Endothelial cell of umbilical vein (primary cell): ENCODE data around the gene FAM78A. TPM values are rescaled to one million over a fixed set of nuclear protein-coding genes. Genes with fewer than 3 reads are reported as not detected.

Source experiments
- BruUV-seq: library from RNA; stranded (reverse); fragments of 400-500 nt; replicated peaks from 2 replicates; lab custom pipeline; 2021; lab: Mats Ljungman, UMichigan
- CTCF ChIA-PET: fragments of 300-600, 350-600 bp; sonication (Branson Sonifier 250); formaldehyde crosslinking; loops from one replicate; lab custom pipeline; 2021; ENCODE audit warnings: antibody characterized with exemption, inconsistent platforms; lab: Charles Lee
- POLR2A ChIA-PET: fragments of 300-600, 350-600 bp; sonication (Branson Sonifier 250); formaldehyde crosslinking; loops from one replicate; lab custom pipeline; 2021; ENCODE audit warnings: antibody characterized with exemption, inconsistent platforms; lab: Charles Lee
- DNase-seq: peaks from one replicate; pipeline ENCODE4 v3.0.0-alpha.2; 2011; ENCODE audit warnings: low read depth, low spot score
- FAIRE-seq: peaks from 2 replicates; lab custom pipeline; 2011; peaks lifted over from hg19 to GRCh38; lab: Jason Lieb, UNC
- H2AFZ ChIP-seq: 2 replicates; pipeline ENCODE4 v1.6.0; 2012; ENCODE audit warnings: low read depth, low read length, control low read depth, inconsistent platforms
- H3K27ac ChIP-seq: 2 replicates; pipeline ENCODE4 v1.5.1; 2011; ENCODE audit warnings: low read depth, mild to moderate bottlenecking, control low read depth, low read length, moderate library complexity; ENCODE audit not compliant: insufficient read depth
- H3K27me3 ChIP-seq, 2 experiments: 2 replicates each; pipeline versions ENCODE4 v1.6.0 to v1.6.1; 2011; ENCODE audit warnings: low read length in 2 of 2, mixed read lengths in 1 of 2; ENCODE audit not compliant: control insufficient read depth in 2 of 2, insufficient read depth in 2 of 2
- H3K36me3 ChIP-seq, 2 experiments: 2 replicates in 1 of 2; 3 replicates in 1 of 2; pipeline ENCODE4 v1.5.1; 2011; ENCODE audit warnings: low read length in 2 of 2, mild to moderate bottlenecking in 1 of 2, moderate library complexity in 1 of 2; ENCODE audit not compliant: control insufficient read depth in 2 of 2, insufficient read depth in 2 of 2; ENCODE audit errors: extremely low read depth in 1 of 2
- H3K4me1 ChIP-seq: 3 replicates; pipeline ENCODE4 v1.5.1; 2011; ENCODE audit warnings: mild to moderate bottlenecking, low read length; ENCODE audit not compliant: control insufficient read depth, insufficient read depth; ENCODE audit errors: extremely low read depth
- H3K4me2 ChIP-seq: 2 replicates; pipeline ENCODE4 v1.6.1; 2011; ENCODE audit warnings: low read length, control low read depth, mixed read lengths; ENCODE audit not compliant: insufficient read depth
- H3K4me3 ChIP-seq, 3 experiments: fragments of 200-600 bp in 1 of 3; sonication (generic), shearing (Covaris generic) in 1 of 3; replicated peaks in 1 of 3; 2 replicates each; pipeline ENCODE4 v1.5.1; 2011 to 2016; ENCODE audit warnings: control low read depth in 3 of 3, low read length in 3 of 3, mild to moderate bottlenecking in 2 of 3, inconsistent platforms in 1 of 3, low read depth in 1 of 3, moderate library complexity in 1 of 3; ENCODE audit not compliant: insufficient read depth in 1 of 3
- H3K79me2 ChIP-seq: 2 replicates; pipeline ENCODE4 v1.6.0; 2012; ENCODE audit warnings: low read length, inconsistent platforms; ENCODE audit not compliant: control insufficient read depth, insufficient read depth
- H3K9ac ChIP-seq: replicated peaks from 2 replicates; pipeline ENCODE3; 2011; ENCODE audit warnings: low read length, control low read depth; ENCODE audit not compliant: insufficient read depth; ENCODE audit errors: extremely low read depth
- H3K9me1 ChIP-seq: replicated peaks from 3 replicates; pipeline ENCODE4 v1.6.0; 2011; ENCODE audit warnings: mild to moderate bottlenecking, low read length; ENCODE audit not compliant: control insufficient read depth, insufficient read depth; ENCODE audit errors: extremely low read depth
- H3K9me3 ChIP-seq: replicated peaks from 2 replicates; pipeline ENCODE4 v1.5.1; 2012; ENCODE audit warnings: low read length, inconsistent platforms; ENCODE audit not compliant: control insufficient read depth, insufficient read depth
- H4K20me1 ChIP-seq: replicated peaks from 2 replicates; pipeline ENCODE3; 2011; ENCODE audit warnings: mild to moderate bottlenecking, low read length; ENCODE audit not compliant: control insufficient read depth, insufficient read depth; ENCODE audit errors: extremely low read depth
- FOS ChIP-seq: IDR thresholded peaks from 2 replicates; pipeline ENCODE4 v1.6.1; 2011; ENCODE audit warnings: mild to moderate bottlenecking, low read length, moderate library complexity, borderline replicate concordance; ENCODE audit not compliant: insufficient read depth
- GATA2 ChIP-seq: IDR thresholded peaks from 2 replicates; pipeline ENCODE4 v1.7.0; 2011; ENCODE audit warnings: low read depth, mild to moderate bottlenecking, moderate library complexity, mixed read lengths, low read length; ENCODE audit not compliant: insufficient read length, insufficient read depth
- MYC ChIP-seq: IDR thresholded peaks from one replicate; pipeline ENCODE4 v1.6.1; 2011; ENCODE audit warnings: mild to moderate bottlenecking, low read depth, low read length
- dilution Hi-C: fragments of 300-500 bp; cut with MboI; formaldehyde crosslinking; loops from one replicate; pipeline ENCODE4 v1.15.0; 2019; ENCODE audit warnings: low sequenced_read_pairs; ENCODE audit not compliant: extremely low pct_ligation_motif_present
- intact Hi-C: fragments of 100-400 bp; cut with micrococcal nuclease; formaldehyde crosslinking; loops from one replicate; pipeline ENCODE4 v1.10.0; 2022
- polyA plus RNA-seq, 4 experiments: library from polyadenylated mRNA; depleted of rRNA in 3 of 4; stranded (reverse) in 3 of 4; unstranded in 1 of 4; fragments of >200 nt; gene quantifications; 2 replicates each; pipeline versions ENCODE4 v1.2.1 to v1.2.3, GENCODE V29; 2011 to 2012; ENCODE audit warnings: missing spikeins in 1 of 4
- total RNA-seq: library from RNA; stranded (reverse); gene quantifications from 2 replicates; pipeline ENCODE4 v1.2.3, GENCODE V29; 2021
- TF ChIP-seq, protein P1 (sequence below): IDR thresholded peaks from 2 replicates; pipeline ENCODE4 v1.6.1; 2011; ENCODE audit not compliant: insufficient read depth, insufficient read length

Gene FAM78A
- total and polyA plus RNA-seq, 2 donors (not counting 3 experiments of a cell fraction or from before 2014, with no cell fraction given) = 34.0 to 37.4 TPM

DNA sequence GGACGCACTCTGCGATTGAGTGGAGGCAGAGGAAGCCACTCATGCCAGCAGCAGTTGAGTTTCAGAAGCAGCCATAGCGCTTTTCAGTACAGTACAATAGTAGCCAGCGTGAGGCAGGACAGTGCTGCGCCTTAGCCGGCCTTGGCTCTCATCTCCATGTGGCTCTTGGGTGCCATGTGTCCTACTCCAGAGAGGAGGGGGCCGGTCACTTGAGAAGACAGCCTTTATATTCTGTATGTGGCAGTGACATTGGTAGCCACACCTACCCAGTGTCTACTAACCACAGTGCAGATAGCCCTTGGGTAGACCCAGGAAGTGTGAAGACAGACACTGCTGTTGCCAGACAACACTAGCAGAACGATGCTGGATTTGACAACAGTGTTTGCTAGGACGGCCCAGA lies 42.3 kb downstream of the FAM78A start:
- Histone ChIP-seq H3K9ac (no peak overlapping the region), H3K36me3 (peaks cover 0 to 25% of the 10 kb centered on the region in 2 experiments), H3K27ac (no peak overlapping the region), H3K79me2 (no peaks in the 10 kb centered on the region), H3K4me2 (no peak overlapping the region), H3K9me1 (no peaks in the 10 kb centered on the region), H3K9me3 (no peaks in the 10 kb centered on the region), H3K4me1 (peaks cover 34% of the 10 kb centered on the region), H3K27me3 (no peaks in the 10 kb centered on the region), H4K20me1 (no peaks in the 10 kb centered on the region), H3K4me3 (no peak overlapping the region), H2AFZ (no peak overlapping the region)
- DNase-seq = no peak
- no peak for TF ChIP-seq GATA2
- no peak for TF ChIP-seq MYC
- dilution Hi-C loops = no loop called here
- ChIA-PET CTCF (no interaction called here), POLR2A (no interaction called here)
- no TSS peak for BruUV-seq
- intact Hi-C loops = no loop called here
- no peak for FAIRE-seq

DNA sequence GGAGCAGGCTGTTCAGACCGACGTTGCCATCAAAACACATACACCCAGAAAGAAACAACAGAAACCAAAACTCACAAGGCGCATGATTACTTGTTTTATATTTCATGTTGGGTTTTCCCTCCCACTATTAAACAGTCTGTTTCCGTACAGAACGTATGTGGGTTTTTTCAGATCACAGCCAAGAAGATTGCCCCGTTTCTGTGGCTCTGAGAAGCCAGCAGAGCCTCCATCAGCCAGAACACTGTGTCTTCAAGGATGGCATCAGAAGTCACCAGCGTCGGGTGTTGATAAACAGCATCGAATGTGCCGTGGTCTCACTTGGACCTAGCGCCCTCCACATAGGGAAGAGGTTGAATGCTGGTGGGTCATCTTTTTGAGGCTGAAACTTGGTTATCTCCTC lies 42.8 kb downstream of the FAM78A start:
- H4K20me1 ChIP-seq = no peaks in the 10 kb centered on the region
- H3K36me3 ChIP-seq = peaks cover 0 to 25% of the 10 kb centered on the region in 2 experiments
- BruUV-seq = no TSS peak
- no peaks in the 10 kb centered on the region for H3K79me2 ChIP-seq
- intact Hi-C loops = no loop called here
- TF ChIP-seq, protein P1, sequence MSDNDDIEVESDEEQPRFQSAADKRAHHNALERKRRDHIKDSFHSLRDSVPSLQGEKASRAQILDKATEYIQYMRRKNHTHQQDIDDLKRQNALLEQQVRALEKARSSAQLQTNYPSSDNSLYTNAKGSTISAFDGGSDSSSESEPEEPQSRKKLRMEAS = no peak
- TF ChIP-seq FOS = no peak
- CTCF ChIA-PET = no interaction called here
- H3K4me2 ChIP-seq = no peak overlapping the region
- no peaks in the 10 kb centered on the region for H3K9me1 ChIP-seq
- H3K4me1 ChIP-seq = peaks cover 33% of the 10 kb centered on the region
- no peak for FAIRE-seq
- H3K27me3 ChIP-seq = no peaks in the 10 kb centered on the region
- H3K27ac ChIP-seq = no peak overlapping the region
- H2AFZ ChIP-seq = no peak overlapping the region
- POLR2A ChIA-PET = no interaction called here
- no peak for DNase-seq
- no peak overlapping the region for H3K4me3 ChIP-seq
- H3K9me3 ChIP-seq = no peaks in the 10 kb centered on the region
- H3K9ac ChIP-seq = no peak overlapping the region
- dilution Hi-C loops = no loop called here
